HCT116 (cell line): Measurements from ENCODE around the gene CCDC57.

Experiments
- CTCF ChIP-seq, 3 experiments: fragments of 200-600 bp in 1 of 3; sonication (generic) in 1 of 3; IDR thresholded peaks in 2 of 3; conservative IDR thresholded peaks in 1 of 3; 2 replicates each; pipeline ENCODE4 v1.5.1; 2012 to 2017; ENCODE audit warnings: low read depth in 2 of 3, low read length in 2 of 3, antibody characterized with exemption in 1 of 3, borderline replicate concordance in 1 of 3, control low read depth in 1 of 3, mild to moderate bottlenecking in 1 of 3, mixed read lengths in 1 of 3, mixed run types in 1 of 3, moderate library complexity in 1 of 3; ENCODE audit not compliant: insufficient read depth in 1 of 3
- ELF1 ChIP-seq: IDR thresholded peaks from 2 replicates; pipeline ENCODE4 v1.6.1; 2012; ENCODE audit warnings: low read depth, borderline replicate concordance
- EZH2phosphoT487 ChIP-seq: fragments of 200-600 bp; IDR thresholded peaks from 2 replicates; pipeline ENCODE4 v1.6.1; 2018; ENCODE audit warnings: antibody characterized with exemption, borderline replicate concordance
- JUND ChIP-seq: IDR thresholded peaks from 2 replicates; pipeline ENCODE4 v1.6.1; 2012
- MAX ChIP-seq: IDR thresholded peaks from 2 replicates; pipeline ENCODE4 v1.6.1; 2012
- POLR2A ChIP-seq: IDR thresholded peaks from 2 replicates; pipeline ENCODE4 v1.7.0; 2011; ENCODE audit warnings: borderline replicate concordance; ENCODE audit not compliant: insufficient read depth, insufficient read length; ENCODE audit errors: extremely low read depth
- POLR2AphosphoS5 ChIP-seq: IDR thresholded peaks from 2 replicates; pipeline ENCODE4 v1.6.1; 2011; ENCODE audit warnings: mild to moderate bottlenecking, low read depth, low read length, moderate library complexity
- ZBTB33 ChIP-seq: IDR thresholded peaks from 2 replicates; pipeline ENCODE4 v1.6.1; 2011; ENCODE audit warnings: mild to moderate bottlenecking, low read length, moderate library complexity; ENCODE audit not compliant: insufficient replicate concordance; ENCODE audit errors: extremely low read depth
- ZFX ChIP-seq: fragments of 450-650 bp; IDR thresholded peaks from 2 replicates; pipeline ENCODE4 v1.6.1; 2017

- TF ChIP-seq ZFX: no peak
- TF ChIP-seq JUND: no peak
- no peak for TF ChIP-seq CTCF (IDR thresholded peaks at IDR 0.05 in 2 of 3, conservative IDR thresholded peaks at IDR 0.05 in 1 of 3; ENCODE audit: borderline replicate concordance in 1 of 3, insufficient read depth in 1 of 3, low read depth in 2 of 3, low read length in 2 of 3)
- TF ChIP-seq POLR2A: no peak
- no peak for TF ChIP-seq MAX
- TF ChIP-seq EZH2phosphoT487: no peak
- TF ChIP-seq ZBTB33: no peak
- TF ChIP-seq ELF1: no peak
- TF ChIP-seq POLR2AphosphoS5: no peak
These were observed 152.7 kb downstream of the CCDC57 start for GRCh38 chr17:82060001-82060380.
